WTC11 (cell line): ENCODE results near the gene EIF4ENIF1.

Experiments used
- CBFB ChIP-seq: sonication (generic); formaldehyde crosslinking; IDR thresholded peaks from 2 replicates; pipeline ENCODE4 v1.8.1; 2022; ENCODE audit warnings: mild to moderate bottlenecking, low read depth, missing genetic modification reagents
- CREM ChIP-seq: sonication (generic); formaldehyde crosslinking; IDR thresholded peaks from 2 replicates; pipeline ENCODE4 v1.8.1; 2022; ENCODE audit warnings: mild to moderate bottlenecking, missing genetic modification reagents, moderate library complexity
- CTCF ChIP-seq: fragments of 200-600 bp; IDR thresholded peaks from 2 replicates; pipeline ENCODE4 v1.8.0; 2022; ENCODE audit warnings: antibody characterized with exemption
- ESRRA ChIP-seq: sonication (generic); formaldehyde crosslinking; IDR thresholded peaks from 2 replicates; pipeline ENCODE4 v1.8.1; 2022; ENCODE audit warnings: mild to moderate bottlenecking, missing genetic modification reagents, borderline replicate concordance
- IRF1 ChIP-seq: sonication (generic); formaldehyde crosslinking; IDR thresholded peaks from 2 replicates; pipeline ENCODE4 v1.8.0; 2023; ENCODE audit warnings: missing genetic modification reagents
- MAX ChIP-seq: sonication (generic); formaldehyde crosslinking; IDR thresholded peaks from 2 replicates; pipeline ENCODE4 v1.8.0; 2022; ENCODE audit warnings: mild to moderate bottlenecking, missing genetic modification reagents
- MXD4 ChIP-seq: fragments of 250-450 bp; sonication (Bioruptor Pico); IDR thresholded peaks from 2 replicates; pipeline ENCODE4 v1.8.0; 2021; ENCODE audit warnings: mild to moderate bottlenecking, moderate library complexity, borderline replicate concordance
- MYBL2 ChIP-seq: sonication (generic); formaldehyde crosslinking; IDR thresholded peaks from 2 replicates; pipeline ENCODE4 v1.8.1; 2023; ENCODE audit warnings: mild to moderate bottlenecking, moderate library complexity, missing genetic modification reagents
- NR1H2 ChIP-seq: sonication (generic); formaldehyde crosslinking; IDR thresholded peaks from 2 replicates; pipeline ENCODE4 v1.9.0; 2021; ENCODE audit warnings: mild to moderate bottlenecking, moderate library complexity, missing genetic modification reagents
- NR2C2 ChIP-seq: sonication (generic); formaldehyde crosslinking; IDR thresholded peaks from 2 replicates; pipeline ENCODE4 v1.8.0; 2022; ENCODE audit warnings: mild to moderate bottlenecking, missing genetic modification reagents
- PRRX2 ChIP-seq: fragments of 250-450 bp; sonication (Bioruptor Pico); IDR thresholded peaks from 2 replicates; pipeline ENCODE4 v1.8.0; 2021; ENCODE audit warnings: mild to moderate bottlenecking

- TF ChIP-seq CTCF (no peak), MXD4 (CRISPR knock-in tag) (no peak), MYBL2 (no peak), NR2C2 (CRISPR knock-in tag) (no peak), PRRX2 (no peak), IRF1 (CRISPR knock-in tag) (no peak), CREM (CRISPR knock-in tag) (0 out of 2 replicates have a peak, but pooled peaks have one; percentile 68), MAX (CRISPR knock-in tag) (peak; percentile 90), NR1H2 (CRISPR knock-in tag) (no peak), CBFB (CRISPR knock-in tag) (no peak), ESRRA (CRISPR knock-in tag) (no peak)
Observed at GRCh38 chr22:31496007-31496734, 6.5 kb upstream of the EIF4ENIF1 start, which contains the start of gene SFI1.
